Breast epithelium (tissue), 3 donors: ENCODE results near the gene ALX4.

Source experiments
- POLR2A ChIP-seq: fragments of 450-650 bp; IDR thresholded peaks from one replicate; pipeline ENCODE4 v1.6.1; 2016; ENCODE audit warnings: antibody characterized with exemption, mild to moderate bottlenecking, moderate library complexity
- POLR2AphosphoS5 ChIP-seq, 3 donors: sonication (generic); formaldehyde crosslinking; IDR thresholded peaks; one replicate each; pipeline ENCODE4 v1.6.1; 2017; ENCODE audit warnings: antibody characterized with exemption in 3 of 3
- TF ChIP-seq, protein P1 (sequence below), 3 donors: fragments of 450-650 bp; IDR thresholded peaks; one replicate each; pipeline ENCODE4 v1.5.1; 2016 to 2017; ENCODE audit warnings: antibody characterized with exemption in 3 of 3, mild to moderate bottlenecking in 3 of 3, moderate library complexity in 3 of 3

DNA sequence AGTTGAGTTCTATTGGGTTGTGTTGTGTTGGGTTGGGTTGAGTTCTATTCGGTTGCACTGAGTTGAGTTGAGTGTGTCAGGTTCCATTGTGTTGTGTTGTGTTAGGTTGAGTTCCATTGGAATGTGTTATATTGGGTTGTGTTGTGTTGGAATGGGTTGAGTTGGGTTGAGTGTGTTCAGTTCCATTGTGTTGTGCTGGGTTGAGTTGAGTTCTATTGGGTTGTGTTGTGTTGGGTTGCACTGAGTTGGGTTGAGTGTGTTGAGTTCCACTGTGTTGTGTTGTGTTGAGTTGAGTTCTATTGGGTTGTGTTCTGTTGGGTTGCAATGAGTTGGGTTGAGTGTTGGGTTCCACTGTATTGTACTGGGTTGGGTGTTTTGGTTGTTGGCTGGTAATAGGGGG lies 35.5 kb downstream of the ALX4 start:
- TF ChIP-seq POLR2AphosphoS5 (IDR thresholded peaks at IDR 0.05) (no peak), POLR2A (no peak)
- TF ChIP-seq, protein P1, sequence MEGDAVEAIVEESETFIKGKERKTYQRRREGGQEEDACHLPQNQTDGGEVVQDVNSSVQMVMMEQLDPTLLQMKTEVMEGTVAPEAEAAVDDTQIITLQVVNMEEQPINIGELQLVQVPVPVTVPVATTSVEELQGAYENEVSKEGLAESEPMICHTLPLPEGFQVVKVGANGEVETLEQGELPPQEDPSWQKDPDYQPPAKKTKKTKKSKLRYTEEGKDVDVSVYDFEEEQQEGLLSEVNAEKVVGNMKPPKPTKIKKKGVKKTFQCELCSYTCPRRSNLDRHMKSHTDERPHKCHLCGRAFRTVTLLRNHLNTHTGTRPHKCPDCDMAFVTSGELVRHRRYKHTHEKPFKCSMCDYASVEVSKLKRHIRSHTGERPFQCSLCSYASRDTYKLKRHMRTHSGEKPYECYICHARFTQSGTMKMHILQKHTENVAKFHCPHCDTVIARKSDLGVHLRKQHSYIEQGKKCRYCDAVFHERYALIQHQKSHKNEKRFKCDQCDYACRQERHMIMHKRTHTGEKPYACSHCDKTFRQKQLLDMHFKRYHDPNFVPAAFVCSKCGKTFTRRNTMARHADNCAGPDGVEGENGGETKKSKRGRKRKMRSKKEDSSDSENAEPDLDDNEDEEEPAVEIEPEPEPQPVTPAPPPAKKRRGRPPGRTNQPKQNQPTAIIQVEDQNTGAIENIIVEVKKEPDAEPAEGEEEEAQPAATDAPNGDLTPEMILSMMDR (IDR thresholded peaks at IDR 0.05) = no peak
